Measurements from ENCODE around the gene CEBPG. TPM values are rescaled to one million over a fixed set of nuclear protein-coding genes. Genes with fewer than 3 reads are reported as not detected.

Gene CEBPG
- total RNA-seq, 1 experiment from 2014 or later: 51.1 TPM

GRCh38 chr19:33422369-33423180, 49.1 kb downstream of the CEBPG start:
- Histone ChIP-seq H3K36me3 (ENCODE audit: control insufficient read depth in 1 of 2, insufficient read depth in 2 of 2, low read length in 2 of 2) (no peaks in the 10 kb centered on the region), H3K27ac (ENCODE audit: low read depth, low read length) (no peak overlapping the region), H4K20me1 (ENCODE audit: insufficient read depth) (no peaks in the 10 kb centered on the region), H3K4me3 (replicated peaks in 1 of 2; ENCODE audit: low read depth in 1 of 2, low read length in 2 of 2) (no peak overlapping the region), H3K9me2 (ENCODE audit: insufficient read depth) (no peaks in the 10 kb centered on the region), H3K79me2 (ENCODE audit: insufficient read depth, low read length) (no peaks in the 10 kb centered on the region), H3K4me1 (ENCODE audit: control insufficient read depth in 1 of 2, insufficient read depth in 2 of 2, low read length in 2 of 2) (no peaks in the 10 kb centered on the region), H3K9me3 (ENCODE audit: control insufficient read depth in 1 of 2, insufficient read depth in 1 of 2, low read depth in 1 of 2, low read length in 2 of 2) (no peaks in the 10 kb centered on the region), H3K27me3 (ENCODE audit: insufficient read depth, low read length) (no peaks in the 10 kb centered on the region), H3K4me2 (ENCODE audit: low read length) (no peak overlapping the region), H3K9ac (ENCODE audit: low read length) (no peak overlapping the region), H2AFZ (ENCODE audit: low read depth, low read length, poor library complexity, severe bottlenecking) (no peak overlapping the region)
- ATAC-seq: no peak
- ChIA-PET CTCF (no interaction called here), RAD21 (ENCODE audit: low non-redundant PET in 1 of 2, low total read pairs in 2 of 2, uncharacterized antibody in 2 of 2, unreplicated experiment in 2 of 2) (no interaction called here), POLR2A (no interaction called here)
- BruUV-seq (replicated peaks): no TSS peak
- no peak for DNase-seq (ENCODE audit: low read depth, low spot score)
- intact Hi-C loops (cut with micrococcal nuclease): no loop called here
- no peak for TF ChIP-seq RAD21 (IDR thresholded peaks at IDR 0.05; ENCODE audit: low read depth)
- no peak for TF ChIP-seq ATF3 (IDR thresholded peaks at IDR 0.05)
- TF ChIP-seq EGR1 (IDR thresholded peaks at IDR 0.05; ENCODE audit: low read depth): no peak
- TF ChIP-seq ZFX (IDR thresholded peaks at IDR 0.05): no peak
- no peak for TF ChIP-seq EZH2phosphoT487 (IDR thresholded peaks at IDR 0.05; ENCODE audit: borderline replicate concordance)
- no peak for TF ChIP-seq SP1 (IDR thresholded peaks at IDR 0.05; ENCODE audit: low read depth)
- TF ChIP-seq CBX3 (IDR thresholded peaks at IDR 0.05; ENCODE audit: low read depth): no peak
- TF ChIP-seq CEBPB (IDR thresholded peaks at IDR 0.05; ENCODE audit: low read depth): no peak
- no peak for TF ChIP-seq ZBTB33 (IDR thresholded peaks at IDR 0.05; ENCODE audit: extremely low read depth, insufficient replicate concordance, low read length)
- TF ChIP-seq POLR2AphosphoS5 (IDR thresholded peaks at IDR 0.05; ENCODE audit: low read depth, low read length): no peak
- TF ChIP-seq REST (IDR thresholded peaks at IDR 0.05; ENCODE audit: low read depth): no peak
- TF ChIP-seq FOSL1 (IDR thresholded peaks at IDR 0.05; ENCODE audit: low read depth): no peak
- TF ChIP-seq EZH2 (IDR thresholded peaks at IDR 0.05): no peak
- no peak for TF ChIP-seq MAX (IDR thresholded peaks at IDR 0.05)
- no peak for TF ChIP-seq YY1 (IDR thresholded peaks at IDR 0.05; ENCODE audit: extremely low read depth, insufficient replicate concordance, low read depth, low read length)
- TF ChIP-seq TCF7L2 (IDR thresholded peaks at IDR 0.05; ENCODE audit: borderline replicate concordance, extremely low read depth, insufficient read depth, insufficient read length): no peak
- TF ChIP-seq ZNF274 (IDR thresholded peaks at IDR 0.05; ENCODE audit: low read depth, low read length): no peak
- no peak for TF ChIP-seq CTCF (IDR thresholded peaks at IDR 0.05 in 2 of 3, conservative IDR thresholded peaks at IDR 0.05 in 1 of 3; ENCODE audit: borderline replicate concordance in 1 of 3, insufficient read depth in 1 of 3, low read depth in 2 of 3, low read length in 2 of 3)
